ENCODE measurements around the gene AOPEP.

The AOPEP gene

GRCh38 chr9:94726495-94727191, at the start of gene AOPEP:
Gene AOPEP (plus strand): TSS chr9:94726699. CDS start chr9:94759784, 33,085 bp downstream.
- peak; percentile 97 for DNase-seq (ENCODE audit: low read depth)

- DNase-seq (ENCODE audit: low read depth) = no peak
Measured at GRCh38 chr9:94677929-94678328, 48.6 kb upstream of the AOPEP start.

- no peak for DNase-seq (ENCODE audit: low read depth)
Measured at GRCh38 chr9:94679587-94679986, 46.9 kb upstream of the AOPEP start.

- DNase-seq (ENCODE audit: low read depth) = no peak
Measured at GRCh38 chr9:94680020-94680419, 46.5 kb upstream of the AOPEP start.

GRCh38 chr9:94680621-94681020, 45.9 kb upstream of the AOPEP start:
- DNase-seq (ENCODE audit: low read depth) = no peak

- DNase-seq (ENCODE audit: low read depth) = peak; percentile 82
Measured at GRCh38 chr9:94681508-94681907, 45.0 kb upstream of the AOPEP start.

- no peak for DNase-seq (ENCODE audit: low read depth)
Measured at GRCh38 chr9:94685359-94685758, 41.1 kb upstream of the AOPEP start.

- no peak for DNase-seq (ENCODE audit: low read depth)
Measured at GRCh38 chr9:94687451-94687850, 39.0 kb upstream of the AOPEP start.

GRCh38 chr9:94690344-94690743, 36.2 kb upstream of the AOPEP start:
- DNase-seq (ENCODE audit: low read depth) = no peak

GRCh38 chr9:94692601-94693000, 33.9 kb upstream of the AOPEP start:
- DNase-seq (ENCODE audit: low read depth) = no peak

- DNase-seq (ENCODE audit: low read depth) = no peak
Measured at GRCh38 chr9:94693485-94694204, 32.9 kb upstream of the AOPEP start.

- DNase-seq (ENCODE audit: low read depth) = no peak
Measured at GRCh38 chr9:94696545-94696944, 30.0 kb upstream of the AOPEP start.

- peak; percentile 19 for DNase-seq (ENCODE audit: low read depth)
Measured at GRCh38 chr9:94697972-94698581, 28.4 kb upstream of the AOPEP start.

GRCh38 chr9:94699715-94700373, 26.7 kb upstream of the AOPEP start:
- DNase-seq (ENCODE audit: low read depth) = no peak

- DNase-seq (ENCODE audit: low read depth) = no peak
Measured at GRCh38 chr9:94700445-94700844, 26.1 kb upstream of the AOPEP start.

GRCh38 chr9:94703488-94704140, 22.9 kb upstream of the AOPEP start:
- no peak for DNase-seq (ENCODE audit: low read depth)

- no peak for DNase-seq (ENCODE audit: low read depth)
Measured at GRCh38 chr9:94705162-94705702, 21.3 kb upstream of the AOPEP start.

GRCh38 chr9:94706922-94707321, 19.6 kb upstream of the AOPEP start:
- no peak for DNase-seq (ENCODE audit: low read depth)

- DNase-seq (ENCODE audit: low read depth) = no peak
Measured at GRCh38 chr9:94713436-94714215, 12.9 kb upstream of the AOPEP start.

- no peak for DNase-seq (ENCODE audit: low read depth)
Measured at GRCh38 chr9:94714494-94714893, 12.0 kb upstream of the AOPEP start.

- peak; percentile 29 for DNase-seq (ENCODE audit: low read depth)
Measured at GRCh38 chr9:94717761-94718160, 8.7 kb upstream of the AOPEP start.
